GM12864 (cell line): ENCODE data around the gene SERINC5.
A peak's percentile ranks its signal among the peaks of the same experiment; 100 is the strongest.
"Not testable (repeated sequence)": the region's sequence is repeated elsewhere in the genome, so short reads cannot be mapped to it uniquely, and the experiment has no call there.

Experiments
- DNase-seq: peaks from one replicate; pipeline ENCODE4 v3.0.0-alpha.2; 2011; ENCODE audit warnings: low read depth
- H3K4me3 ChIP-seq: 2 replicates; pipeline ENCODE4 v1.5.1; 2011; ENCODE audit warnings: mild to moderate bottlenecking, low read depth, low read length, control low read depth
- TF ChIP-seq, protein P1 (sequence below): IDR thresholded peaks from 2 replicates; pipeline ENCODE4 v1.5.1; 2011; ENCODE audit warnings: low read depth, mild to moderate bottlenecking, moderate library complexity, low read length, control low read depth, inconsistent platforms; ENCODE audit errors: missing control alignments

The SERINC5 gene

GRCh38 chr5:80092486-80093107 is 163.3 kb downstream of the SERINC5 start:
- TF ChIP-seq, protein P1, sequence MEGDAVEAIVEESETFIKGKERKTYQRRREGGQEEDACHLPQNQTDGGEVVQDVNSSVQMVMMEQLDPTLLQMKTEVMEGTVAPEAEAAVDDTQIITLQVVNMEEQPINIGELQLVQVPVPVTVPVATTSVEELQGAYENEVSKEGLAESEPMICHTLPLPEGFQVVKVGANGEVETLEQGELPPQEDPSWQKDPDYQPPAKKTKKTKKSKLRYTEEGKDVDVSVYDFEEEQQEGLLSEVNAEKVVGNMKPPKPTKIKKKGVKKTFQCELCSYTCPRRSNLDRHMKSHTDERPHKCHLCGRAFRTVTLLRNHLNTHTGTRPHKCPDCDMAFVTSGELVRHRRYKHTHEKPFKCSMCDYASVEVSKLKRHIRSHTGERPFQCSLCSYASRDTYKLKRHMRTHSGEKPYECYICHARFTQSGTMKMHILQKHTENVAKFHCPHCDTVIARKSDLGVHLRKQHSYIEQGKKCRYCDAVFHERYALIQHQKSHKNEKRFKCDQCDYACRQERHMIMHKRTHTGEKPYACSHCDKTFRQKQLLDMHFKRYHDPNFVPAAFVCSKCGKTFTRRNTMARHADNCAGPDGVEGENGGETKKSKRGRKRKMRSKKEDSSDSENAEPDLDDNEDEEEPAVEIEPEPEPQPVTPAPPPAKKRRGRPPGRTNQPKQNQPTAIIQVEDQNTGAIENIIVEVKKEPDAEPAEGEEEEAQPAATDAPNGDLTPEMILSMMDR: no peak
- DNase-seq: no peak
- H3K4me3 ChIP-seq: no peak overlapping the region

- DNase-seq, H3K4me3 ChIP-seq: not testable (repeated sequence)
- TF ChIP-seq, protein P1: peak; percentile 49
Measured at GRCh38 chr5:80091792-80092192, 164.1 kb downstream of the SERINC5 start.

DNA sequence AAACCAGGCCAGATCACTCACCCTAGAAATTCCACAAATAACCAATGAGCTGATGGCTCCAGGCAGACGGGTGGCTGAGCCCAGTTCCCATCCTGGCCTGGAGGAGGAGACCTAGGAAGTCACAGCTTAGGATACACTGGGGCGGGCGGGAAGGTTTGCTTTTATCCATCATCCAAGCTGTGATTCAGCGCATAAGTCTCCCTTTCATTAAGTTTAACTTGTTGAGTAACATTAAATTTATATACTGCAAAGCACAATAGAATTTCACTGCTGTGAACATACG is 165.0 kb downstream of the SERINC5 start:
- DNase-seq: no peak
- TF ChIP-seq, protein P1: no peak
- no peak overlapping the region for H3K4me3 ChIP-seq

DNA sequence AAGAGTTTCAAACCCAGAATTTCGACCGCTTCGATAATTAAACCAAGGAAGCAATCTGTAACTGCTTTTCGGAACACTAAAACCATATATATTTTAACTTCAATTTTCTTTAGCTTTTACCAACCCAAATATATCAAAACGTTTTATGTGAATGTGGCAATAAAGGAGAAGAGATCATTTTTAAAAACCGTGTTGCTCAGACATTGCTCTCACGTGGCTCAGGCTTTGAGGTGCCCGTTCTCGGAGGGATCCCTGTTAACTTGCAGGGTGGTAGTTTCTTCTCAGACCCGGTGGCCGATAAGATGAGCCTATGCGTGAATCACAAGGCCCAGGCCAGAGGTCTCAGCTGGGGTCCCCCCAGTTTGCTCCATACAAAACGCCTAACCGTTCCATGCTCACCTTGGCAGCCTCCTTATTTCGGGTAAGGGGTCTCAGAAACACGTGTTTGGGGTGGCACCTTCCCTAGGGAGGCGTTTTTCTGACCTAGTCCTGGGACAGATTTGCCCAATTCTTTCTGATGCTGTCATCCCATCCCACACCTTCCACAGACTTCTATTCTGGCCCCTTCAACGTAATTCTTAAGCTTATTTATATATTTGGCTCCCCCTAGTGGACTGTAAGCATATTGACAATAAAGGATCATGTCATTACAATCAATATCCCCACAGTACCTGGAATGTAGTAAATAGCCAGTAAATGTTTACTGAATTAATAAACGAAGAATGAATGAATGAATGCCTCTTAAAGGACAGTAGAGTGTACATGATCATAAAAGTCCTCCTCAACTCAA is 172.6 kb downstream of the SERINC5 start:
- TF ChIP-seq, protein P1: peak; percentile 45
- DNase-seq: no peak
- no peak overlapping the region for H3K4me3 ChIP-seq

DNA sequence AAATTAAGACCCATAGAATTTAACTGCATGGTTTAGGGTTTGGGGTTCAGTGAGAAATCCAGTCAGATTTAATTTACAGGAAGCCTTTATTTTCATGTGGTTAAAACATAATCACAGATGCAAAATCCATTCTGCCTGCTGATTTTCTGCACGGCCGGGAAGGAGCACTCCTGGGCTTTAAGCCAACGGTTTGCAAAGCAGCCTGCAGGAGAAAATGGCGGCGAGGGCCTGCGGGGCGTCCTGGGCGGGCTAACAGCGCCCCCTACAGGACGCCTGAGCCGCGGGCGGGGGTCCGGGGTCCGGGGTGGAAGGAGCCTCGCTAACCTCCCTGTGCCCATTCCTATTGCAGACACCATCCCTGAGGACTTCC is 173.1 kb downstream of the SERINC5 start:
- DNase-seq: no peak
- TF ChIP-seq, protein P1: peak; percentile 71
- H3K4me3 ChIP-seq: no peak overlapping the region

GRCh38 chr5:80082281-80082680 is 173.6 kb downstream of the SERINC5 start:
- no peak overlapping the region for H3K4me3 ChIP-seq
- TF ChIP-seq, protein P1: no peak
- no peak for DNase-seq

- H3K4me3 ChIP-seq: no peak overlapping the region
- TF ChIP-seq, protein P1: no peak
- no peak for DNase-seq
Measured at GRCh38 chr5:80078921-80079320, 176.9 kb downstream of the SERINC5 start.
